Fibroblast of mammary gland (primary cell): Measurements from ENCODE around the gene ESF1.

Experiments used
- DNase-seq: peaks from one replicate; pipeline ENCODE4 v3.0.0-alpha.2; 2010; ENCODE audit warnings: low read depth
- H3K4me3 ChIP-seq: 2 replicates; pipeline ENCODE4 v1.5.1; 2011; ENCODE audit warnings: low read depth, mild to moderate bottlenecking, low read length, moderate library complexity; ENCODE audit not compliant: control insufficient read depth
- TF ChIP-seq, protein P1 (sequence below): conservative IDR thresholded peaks from 2 replicates; pipeline ENCODE4 v1.5.1; 2011; ENCODE audit warnings: low read depth, low read length, inconsistent platforms; ENCODE audit not compliant: control insufficient read depth, insufficient read depth

Gene ESF1

DNA sequence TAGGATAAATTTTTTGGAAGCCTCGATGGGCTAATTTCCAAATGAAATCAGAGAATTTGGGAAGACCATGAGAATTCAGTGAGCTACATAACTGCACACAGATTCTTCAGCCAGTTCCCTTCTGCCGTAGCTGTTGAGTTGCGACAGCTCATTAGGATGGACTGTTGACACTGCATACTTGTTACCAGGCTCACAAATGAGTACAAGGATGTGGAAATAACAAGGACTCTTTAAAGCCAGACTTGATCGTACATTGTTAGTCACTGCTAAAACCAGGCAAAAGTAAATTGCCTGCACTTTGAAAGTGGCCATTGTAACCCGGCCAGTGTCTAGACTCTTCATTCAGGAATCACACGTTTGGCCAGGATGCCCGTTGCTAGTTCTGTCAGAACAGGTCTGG is 37.2 kb upstream of the ESF1 start:
- no peak overlapping the region for H3K4me3 ChIP-seq
- peak; percentile 61 for DNase-seq
- TF ChIP-seq, protein P1, sequence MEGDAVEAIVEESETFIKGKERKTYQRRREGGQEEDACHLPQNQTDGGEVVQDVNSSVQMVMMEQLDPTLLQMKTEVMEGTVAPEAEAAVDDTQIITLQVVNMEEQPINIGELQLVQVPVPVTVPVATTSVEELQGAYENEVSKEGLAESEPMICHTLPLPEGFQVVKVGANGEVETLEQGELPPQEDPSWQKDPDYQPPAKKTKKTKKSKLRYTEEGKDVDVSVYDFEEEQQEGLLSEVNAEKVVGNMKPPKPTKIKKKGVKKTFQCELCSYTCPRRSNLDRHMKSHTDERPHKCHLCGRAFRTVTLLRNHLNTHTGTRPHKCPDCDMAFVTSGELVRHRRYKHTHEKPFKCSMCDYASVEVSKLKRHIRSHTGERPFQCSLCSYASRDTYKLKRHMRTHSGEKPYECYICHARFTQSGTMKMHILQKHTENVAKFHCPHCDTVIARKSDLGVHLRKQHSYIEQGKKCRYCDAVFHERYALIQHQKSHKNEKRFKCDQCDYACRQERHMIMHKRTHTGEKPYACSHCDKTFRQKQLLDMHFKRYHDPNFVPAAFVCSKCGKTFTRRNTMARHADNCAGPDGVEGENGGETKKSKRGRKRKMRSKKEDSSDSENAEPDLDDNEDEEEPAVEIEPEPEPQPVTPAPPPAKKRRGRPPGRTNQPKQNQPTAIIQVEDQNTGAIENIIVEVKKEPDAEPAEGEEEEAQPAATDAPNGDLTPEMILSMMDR, result no peak

DNA sequence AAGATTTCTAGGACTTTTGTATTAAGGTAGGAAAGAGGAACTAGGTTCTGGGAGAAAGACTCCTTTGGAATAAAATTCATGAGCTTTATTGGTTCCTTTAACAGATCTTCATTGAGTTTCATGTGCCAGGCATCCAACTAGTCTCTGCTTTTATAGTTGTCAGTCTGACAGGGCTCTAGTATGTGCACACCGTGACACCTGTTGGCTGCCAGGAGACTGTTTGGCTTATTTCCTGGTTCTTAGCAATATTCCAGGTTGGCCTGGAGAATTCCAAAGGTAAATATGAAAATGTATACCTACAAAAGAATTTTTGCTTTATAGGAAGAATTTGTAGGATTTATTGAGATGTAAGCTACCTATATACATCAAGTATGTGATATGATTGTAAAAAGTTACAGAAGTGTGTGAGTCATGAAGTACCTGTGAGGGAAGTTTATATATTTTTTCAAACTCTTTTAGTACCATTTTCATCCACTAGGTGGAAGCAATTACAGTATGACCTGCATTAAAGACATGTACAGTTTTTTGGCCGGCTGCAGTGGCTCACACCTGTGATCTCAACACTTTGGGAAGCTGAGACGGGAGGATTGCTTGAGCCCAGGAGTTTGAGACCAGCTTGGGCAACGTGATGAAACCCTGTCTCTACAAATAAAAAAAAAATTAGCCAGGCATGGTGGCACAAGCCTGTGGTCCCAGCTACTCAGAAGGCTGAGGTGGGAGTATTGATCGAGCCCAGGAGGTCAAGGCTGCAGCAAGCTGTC is 35.3 kb upstream of the ESF1 start:
- TF ChIP-seq, protein P1, result peak; percentile 53
- peak; percentile 64 for DNase-seq

DNA sequence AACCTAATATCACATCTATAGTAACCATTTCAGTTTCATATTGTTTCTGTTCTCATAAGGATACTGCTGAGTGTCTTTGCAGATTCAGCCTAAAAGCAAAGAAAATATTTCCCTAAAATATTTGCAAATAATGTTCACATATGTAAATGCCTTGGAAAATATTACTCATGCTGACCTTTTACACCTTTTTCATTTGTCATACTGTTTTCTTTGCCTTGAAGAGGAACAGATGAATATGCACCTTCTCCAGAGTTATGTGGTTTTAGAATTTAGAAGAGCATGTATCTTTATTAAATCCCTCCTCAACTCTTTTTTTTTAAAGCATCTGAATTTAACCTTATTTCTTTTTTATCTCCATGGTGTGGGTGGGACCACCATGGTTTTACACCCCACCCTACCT is 32.6 kb upstream of the ESF1 start:
- TF ChIP-seq, protein P1, result no peak
- H3K4me3 ChIP-seq, result no peak overlapping the region
- peak; percentile 53 for DNase-seq

More for the DNA sequence above, 35.3 kb upstream of the ESF1 start:
- H3K4me3 ChIP-seq, result no peak overlapping the region

DNA sequence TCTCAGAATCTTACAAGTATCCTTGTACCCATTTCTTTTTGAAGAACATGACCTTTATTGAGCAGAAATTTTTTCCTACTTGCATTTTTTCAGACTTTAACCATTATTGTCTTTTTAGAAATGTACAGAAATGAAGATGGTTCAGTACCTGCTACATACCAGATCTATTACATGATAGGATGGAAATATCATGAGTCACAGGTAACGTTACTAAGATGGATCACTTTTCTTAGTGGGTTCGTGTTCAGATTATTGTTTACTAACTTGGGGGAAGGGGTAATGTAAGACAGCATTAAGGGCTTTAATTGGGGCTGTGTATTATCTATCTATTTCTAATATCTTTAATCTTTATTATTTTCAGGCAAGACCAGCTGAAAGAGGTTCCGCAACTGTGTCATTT is 32.0 kb upstream of the ESF1 start:
- TF ChIP-seq, protein P1, result no peak

GRCh38 chr20:13814672-13815071 is 30.0 kb upstream of the ESF1 start:
- DNase-seq, result no peak
- no peak overlapping the region for H3K4me3 ChIP-seq
- TF ChIP-seq, protein P1, result no peak

More for the DNA sequence above, 32.0 kb upstream of the ESF1 start:
- DNase-seq, result no peak
- H3K4me3 ChIP-seq, result no peak overlapping the region

GRCh38 chr20:13813910-13814309 is 29.2 kb upstream of the ESF1 start:
- H3K4me3 ChIP-seq, result no peak overlapping the region
- TF ChIP-seq, protein P1, result no peak
- DNase-seq, result no peak
